GM12878 (cell line): Measurements from ENCODE around the gene ADAMTS4. TPM values are rescaled to one million over a fixed set of nuclear protein-coding genes. Genes with fewer than 3 reads are reported as not detected.

Source experiments
- BACH1 ChIP-seq: fragments of 450-650 bp; IDR thresholded peaks from 2 replicates; pipeline ENCODE4 v1.6.1; 2017; ENCODE audit warnings: mild to moderate bottlenecking, borderline replicate concordance
- BMI1 ChIP-seq: fragments of 450-650 bp; IDR thresholded peaks from 2 replicates; pipeline ENCODE4 v1.6.1; 2016; ENCODE audit warnings: mild to moderate bottlenecking, moderate library complexity, borderline replicate concordance
- CHD4 ChIP-seq: fragments of 200-600 bp; sonication (generic); IDR thresholded peaks from 2 replicates; pipeline ENCODE4 v1.6.1; 2016; ENCODE audit warnings: mild to moderate bottlenecking
- EP300 ChIP-seq, 2 experiments: fragments of 150-350 bp in 1 of 2; IDR thresholded peaks; 2 replicates each; pipeline ENCODE4 v1.6.1; 2011 to 2012; ENCODE audit warnings: low read depth in 2 of 2, low read length in 2 of 2, borderline replicate concordance in 1 of 2, improper control_type of control experiment in 1 of 2, inconsistent platforms in 1 of 2; ENCODE audit not compliant: control insufficient read depth in 1 of 2
- ETV6 ChIP-seq, 2 experiments: fragments of 450-650 bp in 1 of 2; IDR thresholded peaks in 1 of 2; conservative IDR thresholded peaks in 1 of 2; 2 replicates each; pipeline ENCODE4 v1.6.1; 2014; ENCODE audit warnings: antibody characterized with exemption in 1 of 2, borderline replicate concordance in 1 of 2, low read depth in 1 of 2, mild to moderate bottlenecking in 1 of 2, moderate library complexity in 1 of 2
- EZH2 ChIP-seq: IDR thresholded peaks from 2 replicates; pipeline ENCODE4 v1.6.1; 2012; ENCODE audit warnings: low read depth, mild to moderate bottlenecking, control low read depth, inconsistent platforms, low read length, borderline replicate concordance; ENCODE audit not compliant: control insufficient read depth
- IKZF2 ChIP-seq, 2 experiments: fragments of 450-650 bp; IDR thresholded peaks; 2 replicates each; pipeline ENCODE4 v1.6.1; 2017; ENCODE audit warnings: mild to moderate bottlenecking in 2 of 2, moderate library complexity in 2 of 2
- JUND ChIP-seq: IDR thresholded peaks from 2 replicates; pipeline ENCODE4 v1.6.1; 2012; ENCODE audit warnings: low read depth, mild to moderate bottlenecking, low read length, improper control_type of control experiment, moderate library complexity
- MEF2B ChIP-seq: fragments of 450-650 bp; IDR thresholded peaks from 2 replicates; pipeline ENCODE4 v1.6.1; 2018; ENCODE audit warnings: mild to moderate bottlenecking, moderate library complexity; ENCODE audit not compliant: partially characterized antibody, poor library complexity, severe bottlenecking
- MXI1 ChIP-seq: fragments of 150-350 bp; IDR thresholded peaks from 2 replicates; pipeline ENCODE4 v1.6.1; 2011; ENCODE audit warnings: low read depth, mild to moderate bottlenecking, inconsistent platforms, low read length, improper control_type of control experiment
- MYB ChIP-seq: fragments of 150-350 bp; IDR thresholded peaks from 2 replicates; pipeline ENCODE4 v1.6.1; 2014; ENCODE audit warnings: mild to moderate bottlenecking, low read depth, low read length, borderline replicate concordance
- NBN ChIP-seq: fragments of 450-650 bp; IDR thresholded peaks from 2 replicates; pipeline ENCODE4 v1.6.1; 2016
- NFIC ChIP-seq: IDR thresholded peaks from 2 replicates; pipeline ENCODE4 v1.6.1; 2012; ENCODE audit warnings: low read depth, mild to moderate bottlenecking, inconsistent platforms, low read length, moderate library complexity
- SMAD5 ChIP-seq: IDR thresholded peaks from 2 replicates; pipeline ENCODE4 v1.6.1; 2016; ENCODE audit warnings: antibody characterized with exemption, low read depth
- STAT1 ChIP-seq: fragments of 450-650 bp; conservative IDR thresholded peaks from 2 replicates; pipeline ENCODE4 v1.6.1; 2014; ENCODE audit warnings: antibody characterized with exemption, mild to moderate bottlenecking
- ZSCAN29 ChIP-seq: fragments of 450-650 bp; IDR thresholded peaks from 2 replicates; pipeline ENCODE4 v1.6.1; 2017; ENCODE audit warnings: mild to moderate bottlenecking, moderate library complexity
- polyA plus RNA-seq, 11 experiments: library from polyadenylated mRNA; depleted of rRNA in 4 of 11; unstranded in 6 of 11; stranded (reverse) in 5 of 11; fragments of >200 nt; fragmentation: Nextera tagmentation in 4 of 11; fragmentation: Illumina TruSeq in 1 of 11; extraction: Ambion mirVana in 4 of 11; extraction: Trizol in 1 of 11; gene quantifications; 1 replicate in 1 of 11; 2 replicates in 10 of 11; pipeline versions ENCODE4 v1.2.1 to v1.2.3, GENCODE V29; 2011 to 2016; ENCODE audit warnings: inconsistent platforms in 2 of 11, missing spikeins in 2 of 11, low read depth in 1 of 11
- total RNA-seq, 4 experiments: library from RNA; depleted of rRNA in 3 of 4; stranded (reverse); fragments of >200 nt in 3 of 4; fragmentation: Illumina TruSeq in 1 of 4; extraction: Trizol in 1 of 4; gene quantifications; 2 replicates each; pipeline versions ENCODE4 v1.2.1 to v1.2.3, GENCODE V29; 2013 to 2021
- TF ChIP-seq, protein P1 (sequence below): fragments of 450-650 bp; IDR thresholded peaks from 2 replicates; pipeline ENCODE4 v1.6.1; 2016; ENCODE audit warnings: mild to moderate bottlenecking
- TF ChIP-seq, protein P2 (sequence below): fragments of 150-350 bp; IDR thresholded peaks from 2 replicates; pipeline ENCODE4 v1.6.1; 2014; ENCODE audit warnings: mild to moderate bottlenecking, low read depth, low read length
- TF ChIP-seq, protein P3 (sequence below): IDR thresholded peaks from 2 replicates; pipeline ENCODE4 v1.6.1; 2011; ENCODE audit warnings: mild to moderate bottlenecking, low read depth, low read length, moderate library complexity; ENCODE audit not compliant: insufficient replicate concordance
- TF ChIP-seq, protein P4 (sequence below): IDR thresholded peaks from 2 replicates; pipeline ENCODE4 v1.6.1; 2012; ENCODE audit warnings: low read depth, low read length, improper control_type of control experiment

Gene ADAMTS4
- total and polyA plus RNA-seq, 10 of the 15 experiments (the other 5 are each of a cell fraction or from before 2014, with no cell fraction given): 0.01 to 0.13 (median 0.05) TPM; not detected in 2

DNA sequence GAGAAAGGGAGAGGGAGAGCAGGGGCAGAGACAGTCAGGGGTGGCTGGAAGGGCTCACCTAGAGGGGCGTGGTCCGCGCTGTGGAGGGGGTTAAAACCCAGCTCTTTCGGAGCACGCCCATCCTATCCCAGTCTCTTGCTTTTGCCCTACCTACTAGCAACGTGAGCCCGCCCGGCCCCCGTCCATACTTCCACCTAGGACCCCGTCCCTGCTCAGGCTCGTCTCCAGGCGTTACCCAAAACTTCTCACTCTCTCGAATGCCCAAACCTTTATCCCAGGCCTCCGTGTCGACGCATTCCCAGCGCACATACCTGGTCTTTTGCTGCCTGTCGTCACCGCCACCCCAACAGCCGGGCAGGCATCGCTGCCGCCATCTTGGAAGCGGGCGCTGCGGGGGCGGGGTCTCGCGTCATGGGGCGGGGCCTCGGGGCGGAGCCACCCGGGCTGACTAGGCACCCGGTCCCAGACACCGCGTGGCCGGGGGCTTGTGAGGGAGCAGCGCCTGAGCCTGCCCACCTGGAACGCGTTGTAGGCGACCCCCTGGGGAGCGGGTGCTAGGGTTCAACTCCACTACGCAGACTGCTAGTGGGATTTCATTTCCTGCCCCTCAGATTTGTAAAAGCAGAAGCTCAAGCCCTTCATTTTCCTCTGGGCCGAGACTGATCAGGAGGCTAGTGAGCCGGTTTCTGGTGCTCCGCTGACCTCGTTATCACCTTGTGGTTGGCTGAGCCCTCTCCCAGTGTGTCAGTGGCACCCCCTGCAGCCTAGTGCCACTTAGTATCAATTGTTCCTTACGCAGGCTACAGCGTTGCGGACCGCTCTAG lies 21.5 kb downstream of the ADAMTS4 start, which contains the start of gene B4GALT3 (continued):
- no peak for TF ChIP-seq ZSCAN29
- no peak for TF ChIP-seq ETV6 (conservative IDR thresholded peaks at IDR 0.05 in 1 of 2, IDR thresholded peaks at IDR 0.05 in 1 of 2; ENCODE audit: borderline replicate concordance in 1 of 2, low read depth in 1 of 2)
- TF ChIP-seq STAT1: no peak
- TF ChIP-seq, protein P1, sequence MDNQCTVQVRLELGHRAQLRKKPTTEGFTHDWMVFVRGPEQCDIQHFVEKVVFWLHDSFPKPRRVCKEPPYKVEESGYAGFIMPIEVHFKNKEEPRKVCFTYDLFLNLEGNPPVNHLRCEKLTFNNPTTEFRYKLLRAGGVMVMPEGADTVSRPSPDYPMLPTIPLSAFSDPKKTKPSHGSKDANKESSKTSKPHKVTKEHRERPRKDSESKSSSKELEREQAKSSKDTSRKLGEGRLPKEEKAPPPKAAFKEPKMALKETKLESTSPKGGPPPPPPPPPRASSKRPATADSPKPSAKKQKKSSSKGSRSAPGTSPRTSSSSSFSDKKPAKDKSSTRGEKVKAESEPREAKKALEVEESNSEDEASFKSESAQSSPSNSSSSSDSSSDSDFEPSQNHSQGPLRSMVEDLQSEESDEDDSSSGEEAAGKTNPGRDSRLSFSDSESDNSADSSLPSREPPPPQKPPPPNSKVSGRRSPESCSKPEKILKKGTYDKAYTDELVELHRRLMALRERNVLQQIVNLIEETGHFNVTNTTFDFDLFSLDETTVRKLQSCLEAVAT: no peak; the same call in none of the 2 replicates
- TF ChIP-seq MXI1: no peak
- no peak for TF ChIP-seq MYB
- TF ChIP-seq SMAD5: peak; percentile 39; the same call in 1 of the 2 replicates
- peak; percentile 88 for TF ChIP-seq NBN
- TF ChIP-seq, protein P2, sequence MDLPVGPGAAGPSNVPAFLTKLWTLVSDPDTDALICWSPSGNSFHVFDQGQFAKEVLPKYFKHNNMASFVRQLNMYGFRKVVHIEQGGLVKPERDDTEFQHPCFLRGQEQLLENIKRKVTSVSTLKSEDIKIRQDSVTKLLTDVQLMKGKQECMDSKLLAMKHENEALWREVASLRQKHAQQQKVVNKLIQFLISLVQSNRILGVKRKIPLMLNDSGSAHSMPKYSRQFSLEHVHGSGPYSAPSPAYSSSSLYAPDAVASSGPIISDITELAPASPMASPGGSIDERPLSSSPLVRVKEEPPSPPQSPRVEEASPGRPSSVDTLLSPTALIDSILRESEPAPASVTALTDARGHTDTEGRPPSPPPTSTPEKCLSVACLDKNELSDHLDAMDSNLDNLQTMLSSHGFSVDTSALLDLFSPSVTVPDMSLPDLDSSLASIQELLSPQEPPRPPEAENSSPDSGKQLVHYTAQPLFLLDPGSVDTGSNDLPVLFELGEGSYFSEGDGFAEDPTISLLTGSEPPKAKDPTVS: no peak
- no peak for TF ChIP-seq BACH1
- TF ChIP-seq EZH2: no peak
- TF ChIP-seq EP300 (IDR thresholded peaks at IDR 0.05; ENCODE audit: borderline replicate concordance in 1 of 2, control insufficient read depth in 1 of 2, low read depth in 2 of 2, low read length in 2 of 2): no peak
- TF ChIP-seq MEF2B: no peak
- TF ChIP-seq, protein P3, sequence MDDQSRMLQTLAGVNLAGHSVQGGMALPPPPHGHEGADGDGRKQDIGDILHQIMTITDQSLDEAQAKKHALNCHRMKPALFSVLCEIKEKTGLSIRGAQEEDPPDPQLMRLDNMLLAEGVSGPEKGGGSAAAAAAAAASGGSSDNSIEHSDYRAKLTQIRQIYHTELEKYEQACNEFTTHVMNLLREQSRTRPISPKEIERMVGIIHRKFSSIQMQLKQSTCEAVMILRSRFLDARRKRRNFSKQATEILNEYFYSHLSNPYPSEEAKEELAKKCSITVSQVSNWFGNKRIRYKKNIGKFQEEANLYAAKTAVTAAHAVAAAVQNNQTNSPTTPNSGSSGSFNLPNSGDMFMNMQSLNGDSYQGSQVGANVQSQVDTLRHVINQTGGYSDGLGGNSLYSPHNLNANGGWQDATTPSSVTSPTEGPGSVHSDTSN: no peak
- TF ChIP-seq JUND: no peak
- TF ChIP-seq, protein P4, sequence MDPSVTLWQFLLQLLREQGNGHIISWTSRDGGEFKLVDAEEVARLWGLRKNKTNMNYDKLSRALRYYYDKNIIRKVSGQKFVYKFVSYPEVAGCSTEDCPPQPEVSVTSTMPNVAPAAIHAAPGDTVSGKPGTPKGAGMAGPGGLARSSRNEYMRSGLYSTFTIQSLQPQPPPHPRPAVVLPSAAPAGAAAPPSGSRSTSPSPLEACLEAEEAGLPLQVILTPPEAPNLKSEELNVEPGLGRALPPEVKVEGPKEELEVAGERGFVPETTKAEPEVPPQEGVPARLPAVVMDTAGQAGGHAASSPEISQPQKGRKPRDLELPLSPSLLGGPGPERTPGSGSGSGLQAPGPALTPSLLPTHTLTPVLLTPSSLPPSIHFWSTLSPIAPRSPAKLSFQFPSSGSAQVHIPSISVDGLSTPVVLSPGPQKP: no peak
- TF ChIP-seq NFIC: no peak
- no peak for TF ChIP-seq CHD4
- no peak; a peak in 1 of 4 replicates for TF ChIP-seq IKZF2 (IDR thresholded peaks at IDR 0.05)
- no peak for TF ChIP-seq BMI1
